ENCODE results near the gene RGS6.

The RGS6 gene

GRCh38 chr14:72254937-72255472, 322.8 kb downstream of the RGS6 start:
- Histone ChIP-seq H3K36me3 (no peaks in the 10 kb centered on the region), H3K4me1 (peaks cover 0 to 4% (median 0%) of the 10 kb centered on the region in 4 donors), H3K27me3 (no peaks in the 10 kb centered on the region), H3K4me3 (no peak overlapping the region), H3K27ac (no peak overlapping the region), H3K9me3 (no peaks in the 10 kb centered on the region)
- DNase-seq = no peak
- no peak for TF ChIP-seq CTCF (IDR thresholded peaks at IDR 0.05)
- intact Hi-C loops (cut with DNase I; ENCODE audit: low total_unique reads) = no loop called here

GRCh38 chr14:72256055-72256454, 323.8 kb downstream of the RGS6 start:
- H3K4me3 ChIP-seq = no peak overlapping the region
- H3K27ac ChIP-seq = no peak overlapping the region
- peaks cover 0 to 4% (median 0%) of the 10 kb centered on the region in 4 donors for H3K4me1 ChIP-seq
- no peak for DNase-seq
- H3K9me3 ChIP-seq = no peaks in the 10 kb centered on the region
- H3K27me3 ChIP-seq = no peaks in the 10 kb centered on the region
- intact Hi-C loops (cut with DNase I; ENCODE audit: low total_unique reads) = no loop called here
- TF ChIP-seq CTCF (IDR thresholded peaks at IDR 0.05) = no peak
- H3K36me3 ChIP-seq = no peaks in the 10 kb centered on the region

- H3K27ac ChIP-seq = no peak overlapping the region
- TF ChIP-seq CTCF (IDR thresholded peaks at IDR 0.05) = no peak
- peaks cover 0 to 4% (median 0%) of the 10 kb centered on the region in 4 donors for H3K4me1 ChIP-seq
- no peak for DNase-seq
- no peaks in the 10 kb centered on the region for H3K36me3 ChIP-seq
- H3K27me3 ChIP-seq = no peaks in the 10 kb centered on the region
- H3K9me3 ChIP-seq = no peaks in the 10 kb centered on the region
- intact Hi-C loops (cut with DNase I; ENCODE audit: low total_unique reads) = no loop called here
- H3K4me3 ChIP-seq = no peak overlapping the region
These were observed 328.8 kb downstream of the RGS6 start for GRCh38 chr14:72261068-72261467.

- no peak for DNase-seq
- no peaks in the 10 kb centered on the region for H3K36me3 ChIP-seq
These were observed 330.5 kb downstream of the RGS6 start for GRCh38 chr14:72262771-72263170.

GRCh38 chr14:72264716-72265115, 332.5 kb downstream of the RGS6 start:
- no peak for DNase-seq
- no peak overlapping the region for H3K4me3 ChIP-seq
- intact Hi-C loops (cut with DNase I; ENCODE audit: low total_unique reads) = no loop called here
- TF ChIP-seq CTCF (IDR thresholded peaks at IDR 0.05) = no peak
- H3K27ac ChIP-seq = no peak overlapping the region
- H3K9me3 ChIP-seq = no peaks in the 10 kb centered on the region
- H3K27me3 ChIP-seq = no peaks in the 10 kb centered on the region
- H3K36me3 ChIP-seq = no peaks in the 10 kb centered on the region
- H3K4me1 ChIP-seq = no peaks in the 10 kb centered on the region

More at GRCh38 chr14:72262771-72263170, 330.5 kb downstream of the RGS6 start:
- H3K27me3 ChIP-seq = no peaks in the 10 kb centered on the region
- peaks cover 0 to 2% (median 0%) of the 10 kb centered on the region in 4 donors for H3K4me1 ChIP-seq
- no peak overlapping the region for H3K4me3 ChIP-seq
- no peak for TF ChIP-seq CTCF (IDR thresholded peaks at IDR 0.05)
- no peaks in the 10 kb centered on the region for H3K9me3 ChIP-seq
- no peak overlapping the region for H3K27ac ChIP-seq
- intact Hi-C loops (cut with DNase I; ENCODE audit: low total_unique reads) = no loop called here
